H9 (cell line): ENCODE measurements around the gene PTGES2. TPM values are rescaled to one million over a fixed set of nuclear protein-coding genes. Genes with fewer than 3 reads are reported as not detected.
A peak's percentile ranks its signal among the peaks of the same experiment; 100 is the strongest.

ENCODE experiments used
- DNase-seq: peaks from one replicate; pipeline ENCODE4 v3.0.0-alpha.2; 2017
- H2AFZ ChIP-seq: one replicate; pipeline ENCODE4 v1.6.1; 2013; ENCODE audit warnings: mild to moderate bottlenecking, low read length, control low read depth, moderate library complexity
- H2AK5ac ChIP-seq: 2 replicates; pipeline ENCODE4 v1.6.1; 2013; ENCODE audit warnings: low read length, control low read depth, mixed read lengths; ENCODE audit not compliant: insufficient read length
- H2BK120ac ChIP-seq: one replicate; pipeline ENCODE4 v1.6.1; 2013; ENCODE audit warnings: low read depth, mild to moderate bottlenecking, low read length, control low read depth, inconsistent platforms; ENCODE audit not compliant: poor library complexity, severe bottlenecking
- H2BK12ac ChIP-seq: 2 replicates; pipeline ENCODE4 v1.6.1; 2013; ENCODE audit warnings: low read length, control low read depth, mixed read lengths, low read depth; ENCODE audit not compliant: insufficient read length
- H2BK15ac ChIP-seq: 2 replicates; pipeline ENCODE4 v1.6.1; 2013; ENCODE audit warnings: low read depth, low read length, control low read depth
- H2BK20ac ChIP-seq: one replicate; pipeline ENCODE4 v1.6.1; 2013; ENCODE audit warnings: low read depth, mild to moderate bottlenecking, low read length, control low read depth, inconsistent platforms; ENCODE audit not compliant: poor library complexity, severe bottlenecking
- H2BK5ac ChIP-seq: 2 replicates; pipeline ENCODE4 v1.6.1; 2013; ENCODE audit warnings: low read length, control low read depth, mixed read lengths; ENCODE audit not compliant: insufficient read length
- H3K14ac ChIP-seq: 2 replicates; pipeline ENCODE4 v1.6.1; 2013; ENCODE audit warnings: low read length, control low read depth; ENCODE audit not compliant: insufficient read depth
- H3K18ac ChIP-seq: 2 replicates; pipeline ENCODE4 v1.6.1; 2013; ENCODE audit warnings: low read depth, mild to moderate bottlenecking, mixed read lengths, low read length, control low read depth; ENCODE audit not compliant: insufficient read length
- H3K23ac ChIP-seq: 2 replicates; pipeline ENCODE4 v1.6.1; 2013; ENCODE audit warnings: low read length, control low read depth, mixed read lengths, low read depth; ENCODE audit not compliant: insufficient read length
- H3K23me2 ChIP-seq: 2 replicates; pipeline ENCODE4 v1.6.1; 2013; ENCODE audit warnings: low read depth, mild to moderate bottlenecking, mixed read lengths, low read length, control low read depth; ENCODE audit not compliant: insufficient read length, poor library complexity, severe bottlenecking
- H3K27ac ChIP-seq: 2 replicates; pipeline ENCODE4 v1.5.1; 2013; ENCODE audit warnings: low read length, control low read depth, mixed read lengths, low read depth; ENCODE audit not compliant: insufficient read length
- H3K27me3 ChIP-seq: 2 replicates; pipeline ENCODE4 v1.6.1; 2013; ENCODE audit warnings: low read length, control low read depth, inconsistent platforms; ENCODE audit not compliant: insufficient read depth
- H3K4ac ChIP-seq: 2 replicates; pipeline ENCODE4 v1.6.1; 2013; ENCODE audit warnings: low read depth, mild to moderate bottlenecking, control low read depth, inconsistent platforms, low read length, moderate library complexity
- H3K4me1 ChIP-seq: 2 replicates; pipeline ENCODE4 v1.6.1; 2013; ENCODE audit warnings: low read length, control low read depth, inconsistent platforms; ENCODE audit not compliant: insufficient read depth
- H3K4me2 ChIP-seq: 2 replicates; pipeline ENCODE4 v1.6.1; 2013; ENCODE audit warnings: low read length, control low read depth, mixed read lengths; ENCODE audit not compliant: insufficient read length, insufficient read depth
- H3K56ac ChIP-seq: 2 replicates; pipeline ENCODE4 v1.6.1; 2013; ENCODE audit warnings: low read depth, mild to moderate bottlenecking, mixed read lengths, low read length, control low read depth; ENCODE audit not compliant: insufficient read length
- H3K79me1 ChIP-seq: 2 replicates; pipeline ENCODE4 v1.6.1; 2013; ENCODE audit warnings: low read depth, mild to moderate bottlenecking, moderate library complexity, low read length, control low read depth, inconsistent platforms; ENCODE audit not compliant: insufficient read depth, poor library complexity, severe bottlenecking
- H3K79me2 ChIP-seq: 2 replicates; pipeline ENCODE4 v1.6.1; 2013; ENCODE audit warnings: low read length, control low read depth, inconsistent platforms; ENCODE audit not compliant: insufficient read depth
- H3K9ac ChIP-seq: 2 replicates; pipeline ENCODE4 v1.6.1; 2013; ENCODE audit warnings: low read length, control low read depth, mixed read lengths; ENCODE audit not compliant: insufficient read length; ENCODE audit errors: extremely low read depth
- H3K9me3 ChIP-seq: one replicate; pipeline ENCODE4 v1.6.1; 2013; ENCODE audit warnings: low read depth, low read length, inconsistent platforms; ENCODE audit not compliant: control insufficient read depth
- H3T11ph ChIP-seq: one replicate; pipeline ENCODE4 v1.6.1; 2013; ENCODE audit warnings: mild to moderate bottlenecking, low read length, control low read depth, inconsistent platforms
- H4K20me1 ChIP-seq: one replicate; pipeline ENCODE4 v1.6.1; 2013; ENCODE audit not compliant: control insufficient read depth, insufficient read length, insufficient read depth
- H4K5ac ChIP-seq: 2 replicates; pipeline ENCODE4 v1.6.1; 2013; ENCODE audit warnings: low read depth, mild to moderate bottlenecking, mixed read lengths, low read length, control low read depth; ENCODE audit not compliant: insufficient read length
- H4K8ac ChIP-seq: replicated peaks from 2 replicates; pipeline ENCODE4 v1.6.1; 2013; ENCODE audit warnings: low read length, control low read depth, mixed read lengths, low read depth; ENCODE audit not compliant: insufficient read length
- H4K91ac ChIP-seq: 2 replicates; pipeline ENCODE4 v1.6.1; 2013; ENCODE audit warnings: low read depth, mild to moderate bottlenecking, moderate library complexity, mixed read lengths, low read length, control low read depth; ENCODE audit not compliant: insufficient read length
- H3K27ac Mint-ChIP-seq, 3 experiments: 2 replicates in 2 of 3; 3 replicates in 1 of 3; pipeline ENCODE4 v1.8.0; 2020 to 2021; ENCODE audit warnings: mixed read lengths in 3 of 3, mild to moderate bottlenecking in 1 of 3, moderate library complexity in 1 of 3
- H3K27me3 Mint-ChIP-seq: 2 replicates; pipeline ENCODE4 v1.8.0; 2021; ENCODE audit warnings: low read depth, mild to moderate bottlenecking, moderate library complexity, mixed read lengths
- H3K36me3 Mint-ChIP-seq, 3 experiments: 2 replicates in 2 of 3; 3 replicates in 1 of 3; pipeline ENCODE4 v1.8.0; 2020 to 2021; ENCODE audit warnings: low read depth in 3 of 3, mixed read lengths in 3 of 3; ENCODE audit not compliant: insufficient read depth in 1 of 3
- H3K4me1 Mint-ChIP-seq, 2 experiments: 2 replicates each; pipeline ENCODE4 v1.8.0; 2020; ENCODE audit warnings: mixed read lengths in 2 of 2
- H3K4me3 Mint-ChIP-seq, 2 experiments: 2 replicates in 1 of 2; 3 replicates in 1 of 2; pipeline ENCODE4 v1.8.0; 2020 to 2021; ENCODE audit warnings: mild to moderate bottlenecking in 2 of 2, mixed read lengths in 2 of 2, moderate library complexity in 1 of 2
- H3K9me3 Mint-ChIP-seq, 2 experiments: 2 replicates in 1 of 2; 3 replicates in 1 of 2; pipeline ENCODE4 v1.8.0; 2020; ENCODE audit warnings: mild to moderate bottlenecking in 2 of 2, mixed read lengths in 2 of 2, moderate library complexity in 1 of 2
- CTCF ChIP-seq: fragments of 200-600 bp; sonication (generic); conservative IDR thresholded peaks from 3 replicates; pipeline ENCODE4 v1.8.0; 2021; ENCODE audit warnings: antibody characterized with exemption, mild to moderate bottlenecking
- WGBS: extraction: QIAGEN DNeasy Blood & Tissue Kit; methylation state at CpG from one replicate; pipeline ENCODE4 v1.1.7; 2013; ENCODE audit warnings: missing lambda C conversion rate, low lambda C conversion rate, mixed read lengths; ENCODE audit not compliant: insufficient read length; ENCODE audit errors: extremely low coverage; 5-methylcytosine and 5-hydroxymethylcytosine counted together
- total RNA-seq: library from RNA; stranded (reverse); gene quantifications from 2 replicates; pipeline ENCODE4 v1.2.1, GENCODE V29; 2021

Gene PTGES2
- total RNA-seq, 1 experiment from 2014 or later, result 63.9 TPM

GRCh38 chr9:128124873-128125579 is 2.5 kb downstream of the PTGES2 start:
- H3K4me2 ChIP-seq, result no peak overlapping the region
- H2BK12ac ChIP-seq, result no peak overlapping the region
- peaks cover 9 to 12% of the 10 kb centered on the region in 2 experiments for H3K9me3 Mint-ChIP-seq
- no peak overlapping the region for H3K14ac ChIP-seq
- no peak overlapping the region for H3K9ac ChIP-seq
- H3K27ac Mint-ChIP-seq, result no peak overlapping the region; a peak in 1 of 7 replicates
- no peak overlapping the region for H4K5ac ChIP-seq
- no peak overlapping the region for H3K18ac ChIP-seq
- H3K79me2 ChIP-seq, result no peaks in the 10 kb centered on the region
- H3K79me1 ChIP-seq, result no peaks in the 10 kb centered on the region
- H2BK20ac ChIP-seq, result no peak overlapping the region
- no peak overlapping the region for H3K27ac ChIP-seq
- no peaks in the 10 kb centered on the region for H3K9me3 ChIP-seq
- peaks cover 14% of the 10 kb centered on the region for H3K27me3 Mint-ChIP-seq
- H4K20me1 ChIP-seq, result no peaks in the 10 kb centered on the region
- no peak overlapping the region for H2BK120ac ChIP-seq
- H3K36me3 Mint-ChIP-seq, result peaks cover 26 to 44% (median 38%) of the 10 kb centered on the region in 3 experiments
- peak overlapping the region; percentile 41 to 57; a peak in 4 of 5 replicates for H3K4me3 Mint-ChIP-seq
- H3K27me3 ChIP-seq, result 0 out of 2 replicates have a peak, but pooled peaks cover 3% of the 10 kb centered on the region
- H4K8ac ChIP-seq, result no peak overlapping the region
- H2AK5ac ChIP-seq, result no peak overlapping the region
- peaks cover 12% of the 10 kb centered on the region for H3K23me2 ChIP-seq
- no peak overlapping the region for H3K23ac ChIP-seq
- H3K4me1 Mint-ChIP-seq, result peaks cover 13 to 16% of the 10 kb centered on the region in 2 experiments
- no peak overlapping the region for H3K56ac ChIP-seq
- no CpG with 5 or more reads among the region's 16 CpGs for WGBS
- no peak overlapping the region for H2BK15ac ChIP-seq
- no peak overlapping the region for H4K91ac ChIP-seq
- no peaks in the 10 kb centered on the region for H3K4me1 ChIP-seq
- no peak overlapping the region for H2BK5ac ChIP-seq
- no peak overlapping the region for H3T11ph ChIP-seq
- no peak overlapping the region for H3K4ac ChIP-seq
- peak; percentile 88 for DNase-seq
- peak; percentile 87 for TF ChIP-seq CTCF
- H2AFZ ChIP-seq, result no peak overlapping the region
